ENCODE results near the gene RPLP2.

DNA sequence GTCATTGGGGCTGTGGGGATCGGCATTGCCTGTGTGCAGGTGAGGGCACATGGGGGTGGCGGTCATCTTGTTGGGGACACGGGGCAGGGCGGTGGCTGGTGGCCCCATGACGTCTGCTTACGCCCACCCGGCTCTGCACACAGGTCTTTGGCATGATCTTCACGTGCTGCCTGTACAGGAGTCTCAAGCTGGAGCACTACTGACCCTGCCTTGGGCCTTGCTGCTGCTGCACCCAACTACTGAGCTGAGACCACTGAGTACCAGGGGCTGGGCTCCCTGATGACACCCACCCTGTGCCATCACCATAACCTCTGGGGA, 28.2 kb downstream of the RPLP2 start:
- no peak for TF ChIP-seq ZNF362 (tag by site-specific recombination; IDR thresholded peaks at IDR 0.05)
- TF ChIP-seq, protein P1, sequence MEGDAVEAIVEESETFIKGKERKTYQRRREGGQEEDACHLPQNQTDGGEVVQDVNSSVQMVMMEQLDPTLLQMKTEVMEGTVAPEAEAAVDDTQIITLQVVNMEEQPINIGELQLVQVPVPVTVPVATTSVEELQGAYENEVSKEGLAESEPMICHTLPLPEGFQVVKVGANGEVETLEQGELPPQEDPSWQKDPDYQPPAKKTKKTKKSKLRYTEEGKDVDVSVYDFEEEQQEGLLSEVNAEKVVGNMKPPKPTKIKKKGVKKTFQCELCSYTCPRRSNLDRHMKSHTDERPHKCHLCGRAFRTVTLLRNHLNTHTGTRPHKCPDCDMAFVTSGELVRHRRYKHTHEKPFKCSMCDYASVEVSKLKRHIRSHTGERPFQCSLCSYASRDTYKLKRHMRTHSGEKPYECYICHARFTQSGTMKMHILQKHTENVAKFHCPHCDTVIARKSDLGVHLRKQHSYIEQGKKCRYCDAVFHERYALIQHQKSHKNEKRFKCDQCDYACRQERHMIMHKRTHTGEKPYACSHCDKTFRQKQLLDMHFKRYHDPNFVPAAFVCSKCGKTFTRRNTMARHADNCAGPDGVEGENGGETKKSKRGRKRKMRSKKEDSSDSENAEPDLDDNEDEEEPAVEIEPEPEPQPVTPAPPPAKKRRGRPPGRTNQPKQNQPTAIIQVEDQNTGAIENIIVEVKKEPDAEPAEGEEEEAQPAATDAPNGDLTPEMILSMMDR (tag by site-specific recombination; IDR thresholded peaks at IDR 0.05) = no peak
- no peak for TF ChIP-seq YY1 (tag by site-specific recombination; IDR thresholded peaks at IDR 0.05)
- no peak for TF ChIP-seq ZBTB7A (tag by site-specific recombination; IDR thresholded peaks at IDR 0.05; ENCODE audit: low read depth)
- TF ChIP-seq ZNF654 (tag by site-specific recombination; IDR thresholded peaks at IDR 0.05; ENCODE audit: low read depth) = no peak
- TF ChIP-seq ZEB2 (tag by site-specific recombination; IDR thresholded peaks at IDR 0.05) = no peak
- no peak for TF ChIP-seq ZNF23 (tag by site-specific recombination; IDR thresholded peaks at IDR 0.05; ENCODE audit: borderline replicate concordance)
- no peak for TF ChIP-seq ZBTB8A (tag by site-specific recombination; IDR thresholded peaks at IDR 0.05)

All from HEK293 (cell line).